Measurements from ENCODE around the gene BCS1L. TPM values are rescaled to one million over a fixed set of nuclear protein-coding genes. Genes with fewer than 3 reads are reported as not detected.

Gene BCS1L
- total and polyA plus RNA-seq, 2 of the 13 experiments (the other 11 are each of a cell fraction or from before 2014, with no cell fraction given), result 48.9 to 76.0 TPM

DNA sequence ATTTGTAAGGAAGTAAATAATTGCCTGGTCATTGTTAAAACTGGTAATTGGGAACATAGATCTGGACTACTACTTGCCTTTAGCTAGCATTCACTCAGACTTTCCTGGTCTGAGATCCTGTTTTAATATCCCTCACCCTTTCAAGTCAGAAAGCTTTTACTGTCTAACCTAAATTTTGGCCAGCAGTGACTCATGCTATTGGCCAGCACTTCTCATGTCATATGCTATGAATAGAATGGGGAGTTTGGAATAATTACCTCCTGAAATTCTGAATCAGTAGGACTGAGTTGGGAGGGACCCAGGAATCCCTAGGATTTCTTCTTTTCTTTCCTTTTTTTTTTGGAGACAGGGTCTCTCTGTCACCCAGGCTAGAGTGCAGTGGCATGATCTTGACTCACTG is 31.8 kb downstream of the BCS1L start:
- no TSS peak for BruUV-seq (replicated peaks)
- intact Hi-C loops (cut with micrococcal nuclease; ENCODE audit: unreplicated experiment) (no loop called here), in situ Hi-C loops (cut with HindIII; ENCODE audit: extremely low pct_ligation_motif_present, low pct_unique_long_range_greater_than_20kb) (no loop called here)
- Histone ChIP-seq H3K4me1 (ENCODE audit: insufficient read depth, low read length) (peaks cover 17% of the 10 kb centered on the region), H4K20me1 (ENCODE audit: insufficient read depth, low read length) (no peaks in the 10 kb centered on the region), H3K9me3 (ENCODE audit: low read length) (no peaks in the 10 kb centered on the region), H3K79me2 (ENCODE audit: insufficient read depth, low read length) (no peaks in the 10 kb centered on the region), H2AFZ (ENCODE audit: low read length) (no peak overlapping the region), H3K9ac (ENCODE audit: insufficient read depth, low read depth, low read length) (no peak overlapping the region), H3K4me2 (ENCODE audit: low read depth, low read length) (no peak overlapping the region), H3K27me3 (ENCODE audit: control insufficient read depth in 1 of 2, insufficient read depth in 2 of 2, low read length in 2 of 2) (no peaks in the 10 kb centered on the region), H3K4me3 (replicated peaks in 1 of 3; ENCODE audit: insufficient read depth in 1 of 3, low read depth in 2 of 3, low read length in 3 of 3) (no peak overlapping the region), H3K27ac (ENCODE audit: extremely low read length, insufficient read depth, low read length) (no peak overlapping the region), H3K36me3 (replicated peaks in 1 of 2; ENCODE audit: control insufficient read depth in 1 of 2, insufficient read depth in 2 of 2, low read length in 2 of 2) (peaks cover 16 to 52% of the 10 kb centered on the region in 2 experiments)
- CTCF ChIA-PET (ENCODE audit: low intra/inter-chr PET ratio, low total read pairs), result no interaction called here
- no peak for TF ChIP-seq EHMT2 (IDR thresholded peaks at IDR 0.05; ENCODE audit: borderline replicate concordance, low read depth, low read length)
- TF ChIP-seq, protein P1, sequence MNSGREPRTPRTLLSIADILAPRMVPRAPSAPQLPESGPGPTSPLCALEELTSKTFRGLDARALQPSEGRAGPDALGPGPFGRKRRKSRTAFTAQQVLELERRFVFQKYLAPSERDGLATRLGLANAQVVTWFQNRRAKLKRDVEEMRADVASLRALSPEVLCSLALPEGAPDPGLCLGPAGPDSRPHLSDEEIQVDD (CRISPR knock-in tag; IDR thresholded peaks at IDR 0.05; ENCODE audit: borderline replicate concordance), result no peak
- TF ChIP-seq, protein P2, sequence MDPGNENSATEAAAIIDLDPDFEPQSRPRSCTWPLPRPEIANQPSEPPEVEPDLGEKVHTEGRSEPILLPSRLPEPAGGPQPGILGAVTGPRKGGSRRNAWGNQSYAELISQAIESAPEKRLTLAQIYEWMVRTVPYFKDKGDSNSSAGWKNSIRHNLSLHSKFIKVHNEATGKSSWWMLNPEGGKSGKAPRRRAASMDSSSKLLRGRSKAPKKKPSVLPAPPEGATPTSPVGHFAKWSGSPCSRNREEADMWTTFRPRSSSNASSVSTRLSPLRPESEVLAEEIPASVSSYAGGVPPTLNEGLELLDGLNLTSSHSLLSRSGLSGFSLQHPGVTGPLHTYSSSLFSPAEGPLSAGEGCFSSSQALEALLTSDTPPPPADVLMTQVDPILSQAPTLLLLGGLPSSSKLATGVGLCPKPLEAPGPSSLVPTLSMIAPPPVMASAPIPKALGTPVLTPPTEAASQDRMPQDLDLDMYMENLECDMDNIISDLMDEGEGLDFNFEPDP (CRISPR knock-in tag; conservative IDR thresholded peaks at IDR 0.05), result no peak
- no peak for TF ChIP-seq MAF1 (CRISPR knock-in tag; IDR thresholded peaks at IDR 0.05; ENCODE audit: borderline replicate concordance)
- DNase-seq (ENCODE audit: low spot score), result no peak
- POLR2A ChIA-PET, result no interaction called here
- FAIRE-seq, result no peak
- ATAC-seq, result no peak

DNA sequence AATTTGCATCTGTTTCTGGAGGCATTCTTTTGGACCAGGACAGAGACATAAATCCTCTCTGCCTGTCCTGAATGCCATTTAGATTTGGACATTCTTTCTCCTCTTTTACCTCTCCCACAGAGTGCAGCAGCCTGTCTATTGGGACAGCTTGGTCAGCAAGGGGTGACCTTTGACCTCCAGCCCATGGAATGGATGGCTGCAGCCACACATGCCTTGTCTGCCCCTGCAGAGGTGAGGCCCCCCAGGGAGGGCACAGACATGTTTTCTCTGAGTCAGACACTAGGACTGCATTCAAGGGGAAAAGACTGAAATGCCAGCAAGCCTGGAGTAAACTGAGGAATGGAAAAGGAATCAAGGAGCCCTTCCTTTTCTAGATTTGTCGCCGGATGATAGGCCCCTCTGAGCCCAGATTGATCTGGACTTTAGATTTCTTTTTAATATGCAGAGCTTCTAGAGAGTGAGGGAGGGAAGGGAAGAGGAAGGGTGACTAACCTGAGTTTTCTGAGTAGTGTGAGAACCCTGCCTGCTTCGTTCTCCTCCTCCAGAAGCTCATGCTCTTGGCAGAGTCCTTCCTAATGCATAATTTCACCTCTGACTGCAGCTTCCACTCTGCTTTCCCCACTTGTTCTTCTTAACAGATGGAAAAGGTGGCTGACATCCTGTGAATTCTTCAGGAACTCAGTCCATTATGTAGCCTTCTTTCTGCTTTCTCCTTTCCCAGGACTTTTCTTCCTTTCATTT is 35.1 kb downstream of the BCS1L start:
- FAIRE-seq, result peak; percentile 67
- H3K36me3 ChIP-seq (replicated peaks in 1 of 2; ENCODE audit: control insufficient read depth in 1 of 2, insufficient read depth in 2 of 2, low read length in 2 of 2), result peaks cover 18 to 56% of the 10 kb centered on the region in 2 experiments
- H3K79me2 ChIP-seq (ENCODE audit: insufficient read depth, low read length), result no peaks in the 10 kb centered on the region
- H3K4me1 ChIP-seq (ENCODE audit: insufficient read depth, low read length), result peaks cover 9% of the 10 kb centered on the region
- no peak overlapping the region for H3K4me3 ChIP-seq (replicated peaks in 1 of 3; ENCODE audit: insufficient read depth in 1 of 3, low read depth in 2 of 3, low read length in 3 of 3)
- H3K9me3 ChIP-seq (ENCODE audit: low read length), result no peaks in the 10 kb centered on the region
- POLR2A ChIA-PET, result interaction anchor here (1.4 kb wide), 1 partner anchor 16 kb away, joined by 3 read pairs; the partner anchor contains the start of gene TTLL4
- intact Hi-C loops (cut with micrococcal nuclease; ENCODE audit: unreplicated experiment), result no loop called here
- peak; percentile 69 for ATAC-seq
- H4K20me1 ChIP-seq (ENCODE audit: insufficient read depth, low read length), result no peaks in the 10 kb centered on the region
- no peak overlapping the region for H3K4me2 ChIP-seq (ENCODE audit: low read depth, low read length)
- whole genome bisulfite sequencing (ENCODE audit: low lambda C conversion rate), result 96% methylated on average over 3 of the region's 3 CpGs
- no peaks in the 10 kb centered on the region for H3K27me3 ChIP-seq (ENCODE audit: control insufficient read depth in 1 of 2, insufficient read depth in 2 of 2, low read length in 2 of 2)
- H3K27ac ChIP-seq (ENCODE audit: extremely low read length, insufficient read depth, low read length), result no peak overlapping the region
- H2AFZ ChIP-seq (ENCODE audit: low read length), result no peak overlapping the region
- no peak overlapping the region for H3K9ac ChIP-seq (ENCODE audit: insufficient read depth, low read depth, low read length)
- CTCF ChIA-PET (ENCODE audit: low intra/inter-chr PET ratio, low total read pairs), result no interaction called here
- in situ Hi-C loops (cut with HindIII; ENCODE audit: extremely low pct_ligation_motif_present, low pct_unique_long_range_greater_than_20kb), result no loop called here
- no peak for DNase-seq (ENCODE audit: low spot score)
- BruUV-seq (replicated peaks), result no TSS peak
- TF ChIP-seq ZNF331 (CRISPR knock-in tag; IDR thresholded peaks at IDR 0.05) (no peak), THYN1 (CRISPR knock-in tag; IDR thresholded peaks at IDR 0.05; ENCODE audit: borderline replicate concordance, low read depth) (no peak), NR2F1 (CRISPR knock-in tag; IDR thresholded peaks at IDR 0.05) (0 out of 4 replicates have a peak, but pooled peaks of 1 of the 2 experiments have one; percentile 23), SRSF1 (optimal IDR thresholded peaks at IDR 0.05; ENCODE audit: low read depth, low read length) (no peak), NR2F6 (IDR thresholded peaks at IDR 0.05) (peak; percentile 84), NR2F6 (CRISPR knock-in tag; IDR thresholded peaks at IDR 0.05) (peak; percentile 67; the same call in 1 of the 2 replicates), ZNF263 (CRISPR knock-in tag; IDR thresholded peaks at IDR 0.05) (no peak), HNF4G (IDR thresholded peaks at IDR 0.05; ENCODE audit: borderline replicate concordance, low read depth, low read length) (peak; percentile 45; the same call in 1 of the 2 replicates), HNF4G (CRISPR knock-in tag; IDR thresholded peaks at IDR 0.05; ENCODE audit: borderline replicate concordance, low read depth) (no peak), POLR2AphosphoS5 (IDR thresholded peaks at IDR 0.05; ENCODE audit: low read depth, low read length) (no peak)
- TF ChIP-seq, protein P3, sequence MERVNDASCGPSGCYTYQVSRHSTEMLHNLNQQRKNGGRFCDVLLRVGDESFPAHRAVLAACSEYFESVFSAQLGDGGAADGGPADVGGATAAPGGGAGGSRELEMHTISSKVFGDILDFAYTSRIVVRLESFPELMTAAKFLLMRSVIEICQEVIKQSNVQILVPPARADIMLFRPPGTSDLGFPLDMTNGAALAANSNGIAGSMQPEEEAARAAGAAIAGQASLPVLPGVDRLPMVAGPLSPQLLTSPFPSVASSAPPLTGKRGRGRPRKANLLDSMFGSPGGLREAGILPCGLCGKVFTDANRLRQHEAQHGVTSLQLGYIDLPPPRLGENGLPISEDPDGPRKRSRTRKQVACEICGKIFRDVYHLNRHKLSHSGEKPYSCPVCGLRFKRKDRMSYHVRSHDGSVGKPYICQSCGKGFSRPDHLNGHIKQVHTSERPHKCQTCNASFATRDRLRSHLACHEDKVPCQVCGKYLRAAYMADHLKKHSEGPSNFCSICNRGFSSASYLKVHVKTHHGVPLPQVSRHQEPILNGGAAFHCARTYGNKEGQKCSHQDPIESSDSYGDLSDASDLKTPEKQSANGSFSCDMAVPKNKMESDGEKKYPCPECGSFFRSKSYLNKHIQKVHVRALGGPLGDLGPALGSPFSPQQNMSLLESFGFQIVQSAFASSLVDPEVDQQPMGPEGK (CRISPR knock-in tag; IDR thresholded peaks at IDR 0.05), result peak; percentile 53; the same call in 1 of the 2 replicates

Data from HepG2 (cell line).